Liver (tissue), 9 donors: ENCODE data around the gene NAA38. TPM values are rescaled to one million over a fixed set of nuclear protein-coding genes. Genes with fewer than 3 reads are reported as not detected.

ENCODE experiments used
- DNase-seq: peaks from one replicate; pipeline ENCODE4 v3.0.0-alpha.2; 2017; ENCODE audit warnings: low spot score
- H3K27ac ChIP-seq, 2 donors: one replicate each; pipeline ENCODE4 v1.7.0; 2013; ENCODE audit warnings: inconsistent platforms in 2 of 2, low read length in 2 of 2, control low read depth in 1 of 2, low read depth in 1 of 2, mild to moderate bottlenecking in 1 of 2
- H3K27me3 ChIP-seq, 4 donors: one replicate each; pipeline versions ENCODE4 v1.6.1 to v1.7.0; 2013; ENCODE audit warnings: low read length in 3 of 4, inconsistent platforms in 1 of 4, mild to moderate bottlenecking in 1 of 4, moderate library complexity in 1 of 4; ENCODE audit not compliant: control insufficient read depth in 4 of 4, insufficient read depth in 4 of 4
- H3K36me3 ChIP-seq, 4 donors: one replicate each; pipeline versions ENCODE4 v1.6.1 to v1.7.0; 2013; ENCODE audit warnings: low read length in 3 of 4, mild to moderate bottlenecking in 3 of 4, low read depth in 1 of 4, moderate library complexity in 1 of 4; ENCODE audit not compliant: control insufficient read depth in 4 of 4, insufficient read depth in 3 of 4
- H3K4me1 ChIP-seq, 4 donors: one replicate each; pipeline versions ENCODE4 v1.6.1 to v1.7.0; 2013; ENCODE audit warnings: low read length in 3 of 4, mild to moderate bottlenecking in 3 of 4, moderate library complexity in 1 of 4; ENCODE audit not compliant: control insufficient read depth in 4 of 4, insufficient read depth in 4 of 4
- H3K4me3 ChIP-seq, 3 donors: one replicate each; pipeline versions ENCODE4 v1.6.1 to v1.7.0; 2013; ENCODE audit warnings: low read length in 3 of 3, control low read depth in 1 of 3, low read depth in 1 of 3, mild to moderate bottlenecking in 1 of 3
- H3K9ac ChIP-seq, 2 donors: one replicate each; pipeline ENCODE4 v1.7.0; 2013; ENCODE audit warnings: low read length in 2 of 2, mild to moderate bottlenecking in 2 of 2, moderate library complexity in 2 of 2, control low read depth in 1 of 2, low read depth in 1 of 2
- H3K9me3 ChIP-seq, 4 donors: one replicate each; pipeline versions ENCODE4 v1.6.1 to v1.7.0; 2013; ENCODE audit warnings: low read length in 3 of 4; ENCODE audit not compliant: control insufficient read depth in 4 of 4
- ATF3 ChIP-seq: IDR thresholded peaks from 2 replicates; pipeline ENCODE4 v1.6.1; 2016; ENCODE audit warnings: antibody characterized with exemption
- CTCF ChIP-seq: fragments of 150-350 bp; IDR thresholded peaks from 2 replicates; pipeline ENCODE4 v1.5.1; 2017; ENCODE audit warnings: improper control_type of control experiment, low read depth, low read length; ENCODE audit not compliant: missing input control
- EGR1 ChIP-seq, 2 donors: IDR thresholded peaks; 2 replicates each; pipeline ENCODE4 v1.6.1; 2016 to 2018; ENCODE audit warnings: antibody characterized with exemption in 2 of 2, low read depth in 2 of 2
- FOXA2 ChIP-seq: IDR thresholded peaks from 2 replicates; pipeline ENCODE4 v1.6.1; 2016; ENCODE audit warnings: antibody characterized with exemption
- GABPA ChIP-seq, 2 donors: IDR thresholded peaks in 1 of 2; conservative IDR thresholded peaks in 1 of 2; 2 replicates each; pipeline ENCODE4 v1.6.1; 2016; ENCODE audit warnings: antibody characterized with exemption in 2 of 2, mild to moderate bottlenecking in 1 of 2, moderate library complexity in 1 of 2
- HNF4A ChIP-seq, 2 donors: conservative IDR thresholded peaks; 2 replicates each; pipeline ENCODE4 v1.6.1; 2016; ENCODE audit warnings: antibody characterized with exemption in 2 of 2, mild to moderate bottlenecking in 2 of 2
- HNF4G ChIP-seq: IDR thresholded peaks from 2 replicates; pipeline ENCODE4 v1.6.1; 2016; ENCODE audit warnings: antibody characterized with exemption
- JUND ChIP-seq, 2 donors: IDR thresholded peaks; 2 replicates each; pipeline ENCODE4 v1.6.1; 2016; ENCODE audit warnings: antibody characterized with exemption in 2 of 2
- MAX ChIP-seq: IDR thresholded peaks from 2 replicates; pipeline ENCODE4 v1.6.1; 2016; ENCODE audit warnings: antibody characterized with exemption
- NR2F2 ChIP-seq: IDR thresholded peaks from 2 replicates; pipeline ENCODE4 v1.6.1; 2016; ENCODE audit warnings: antibody characterized with exemption
- RAD21 ChIP-seq, 2 donors: IDR thresholded peaks; 2 replicates each; pipeline ENCODE4 v1.6.1; 2016; ENCODE audit warnings: antibody characterized with exemption in 2 of 2, mild to moderate bottlenecking in 2 of 2
- REST ChIP-seq: IDR thresholded peaks from 2 replicates; pipeline ENCODE4 v1.6.1; 2016; ENCODE audit warnings: antibody characterized with exemption, mild to moderate bottlenecking
- RXRA ChIP-seq, 2 donors: IDR thresholded peaks; 2 replicates each; pipeline ENCODE4 v1.6.1; 2017 to 2018; ENCODE audit warnings: antibody characterized with exemption in 2 of 2, mild to moderate bottlenecking in 1 of 2
- SP1 ChIP-seq: IDR thresholded peaks from 2 replicates; pipeline ENCODE4 v1.6.1; 2018; ENCODE audit warnings: antibody characterized with exemption, mild to moderate bottlenecking
- TAF1 ChIP-seq: conservative IDR thresholded peaks from 2 replicates; pipeline ENCODE4 v1.6.1; 2016; ENCODE audit warnings: antibody characterized with exemption, mild to moderate bottlenecking
- YY1 ChIP-seq: IDR thresholded peaks from 2 replicates; pipeline ENCODE4 v1.6.1; 2016; ENCODE audit warnings: antibody characterized with exemption, mild to moderate bottlenecking
- ZBTB33 ChIP-seq: IDR thresholded peaks from 2 replicates; pipeline ENCODE4 v1.6.1; 2016; ENCODE audit warnings: antibody characterized with exemption
- WGBS: extraction: QIAGEN DNeasy Blood & Tissue Kit; methylation state at CpG from one replicate; pipeline ENCODE4 v1.1.7; 2013; 5-methylcytosine and 5-hydroxymethylcytosine counted together
- polyA plus RNA-seq, 2 donors: library from polyadenylated mRNA; stranded (reverse) in 1 of 2; unstranded in 1 of 2; fragments of 200-250 nt in 1 of 2; fragments of >200 nt in 1 of 2; fragmentation: Nextera tagmentation in 1 of 2; extraction: Ambion mirVana in 1 of 2; gene quantifications; one replicate each; pipeline versions ENCODE4 v1.2.1 to v1.2.3, GENCODE V29; 2013 to 2015
- total RNA-seq, 2 donors: library from RNA; depleted of rRNA; stranded (reverse); fragments of >200 nt; gene quantifications; one replicate each; pipeline ENCODE4 v1.2.3, GENCODE V29; 2014
- donor health status: healthy.
- donor health status: healthy.
- donor health status: healthy.
- donor health status: healthy.
- donor health status: healthy.

Gene NAA38
- total and polyA plus RNA-seq, 4 donors: 24.3 to 118 (median 56.8) TPM

GRCh38 chr17:7862692-7863437 lies 5.5 kb upstream of the NAA38 start (continued):
- no peak for TF ChIP-seq NR2F2
- TF ChIP-seq YY1: no peak

- DNase-seq: no peak
- Histone ChIP-seq H3K27me3 (no peaks in the 10 kb centered on the region), H3K9me3 (no peaks in the 10 kb centered on the region), H3K9ac (peak overlapping the region in 1 of 2 donors; percentile 81), H3K36me3 (peaks cover 0 to 2% (median 0%) of the 10 kb centered on the region in 4 donors), H3K4me1 (peaks cover 5 to 48% (median 38%) of the 10 kb centered on the region in 4 donors), H3K4me3 (peak overlapping the region in 2 of 3 donors; percentile 66 to 93), H3K27ac (no peak overlapping the region)
- WGBS: 89% methylated on average over 8 of the region's 8 CpGs
- TF ChIP-seq MAX (no peak), HNF4G (no peak), HNF4A (conservative IDR thresholded peaks at IDR 0.05) (no peak), REST (no peak), JUND (IDR thresholded peaks at IDR 0.05) (no peak), SP1 (no peak), ATF3 (no peak), RXRA (IDR thresholded peaks at IDR 0.05) (no peak), EGR1 (IDR thresholded peaks at IDR 0.05; ENCODE audit: low read depth in 2 of 2) (no peak), GABPA (IDR thresholded peaks at IDR 0.05 in 1 of 2, conservative IDR thresholded peaks at IDR 0.05 in 1 of 2) (no peak), RAD21 (IDR thresholded peaks at IDR 0.05) (no peak), CTCF (no peak), YY1 (no peak), NR2F2 (no peak), FOXA2 (no peak), ZBTB33 (no peak), TAF1 (no peak)
These were observed 1.7 kb upstream of the NAA38 start for GRCh38 chr17:7859028-7859427.
